ENCODE results near the gene SYT9.

SYT9 gene

GRCh38 chr11:7469351-7469865 is 217.7 kb downstream of the SYT9 start:
- DNase-seq (ENCODE audit: low read depth, low spot score), result no peak

DNA sequence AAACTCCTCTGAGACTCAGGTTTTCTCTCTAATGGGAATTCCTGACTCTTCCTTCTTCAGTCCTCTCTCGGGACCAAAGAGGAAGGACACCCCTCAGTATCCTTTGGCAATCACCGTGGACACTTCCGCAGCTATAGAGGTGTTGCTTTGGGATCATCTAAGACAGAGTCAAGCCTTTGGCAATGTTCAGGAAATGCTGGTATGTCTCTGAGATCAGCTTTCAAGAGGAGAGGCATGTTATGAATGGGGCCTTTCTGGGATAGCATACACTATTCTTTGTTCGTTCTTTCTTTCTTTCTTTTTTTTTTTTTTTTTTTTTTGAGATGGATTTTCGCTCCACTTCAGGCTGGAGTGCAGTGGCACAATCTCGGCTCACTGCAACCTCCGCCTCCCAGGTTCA is 219.4 kb downstream of the SYT9 start:
- DNase-seq (ENCODE audit: low read depth, low spot score), result no peak

- DNase-seq (ENCODE audit: low read depth, low spot score), result no peak
These were observed 222.0 kb downstream of the SYT9 start for GRCh38 chr11:7473717-7474116.

DNA sequence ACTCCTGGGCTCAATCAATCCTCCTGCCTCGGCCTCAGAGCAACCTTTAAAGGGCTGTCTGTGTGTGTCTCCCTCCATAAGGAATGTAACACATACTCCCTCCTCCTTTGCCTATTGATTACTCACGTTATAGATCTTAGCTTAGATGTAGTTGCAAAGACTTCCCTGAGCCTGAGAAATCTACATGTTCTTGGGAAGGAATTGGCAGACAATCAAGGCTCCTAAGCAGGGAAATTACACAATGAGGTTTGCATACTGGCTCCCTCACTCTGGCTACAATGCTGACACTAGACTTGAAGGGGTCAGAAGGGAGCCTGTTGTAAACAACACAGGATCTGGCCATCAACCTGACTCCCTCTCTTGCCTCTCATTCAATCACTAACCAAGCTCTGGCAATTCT is 228.4 kb downstream of the SYT9 start:
- no peak for DNase-seq (ENCODE audit: low read depth, low spot score)

GRCh38 chr11:7484131-7484530 is 232.4 kb downstream of the SYT9 start:
- no peak for DNase-seq (ENCODE audit: low read depth, low spot score)

DNA sequence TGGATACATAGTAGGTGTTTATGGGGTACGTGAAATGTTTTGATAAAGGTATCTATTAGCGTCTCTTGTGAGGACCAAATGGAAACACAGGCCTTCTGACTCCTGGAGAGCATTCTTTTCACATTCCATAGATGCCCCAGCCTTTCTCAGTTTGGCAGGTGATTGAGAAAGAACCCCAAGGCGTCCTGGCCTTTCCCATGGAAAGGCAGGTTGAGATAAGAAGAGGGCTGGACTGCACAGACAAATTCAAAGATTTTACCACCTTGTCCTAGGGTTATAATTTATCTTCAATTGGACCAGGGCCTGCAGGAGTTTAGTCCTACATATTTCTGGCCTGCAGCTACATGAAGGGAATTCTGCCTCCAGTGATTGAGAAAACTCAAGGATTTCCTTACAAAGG is 232.9 kb downstream of the SYT9 start:
- DNase-seq (ENCODE audit: low read depth, low spot score), result no peak

- DNase-seq (ENCODE audit: low read depth, low spot score), result peak; percentile 53
These were observed 233.7 kb downstream of the SYT9 start, which contains the start of gene OLFML1 for GRCh38 chr11:7485186-7486097. Gene OLFML1, plus strand, starts transcription at chr11:7485506. Its CDS starts 370 bp downstream, at chr11:7485876.

DNA sequence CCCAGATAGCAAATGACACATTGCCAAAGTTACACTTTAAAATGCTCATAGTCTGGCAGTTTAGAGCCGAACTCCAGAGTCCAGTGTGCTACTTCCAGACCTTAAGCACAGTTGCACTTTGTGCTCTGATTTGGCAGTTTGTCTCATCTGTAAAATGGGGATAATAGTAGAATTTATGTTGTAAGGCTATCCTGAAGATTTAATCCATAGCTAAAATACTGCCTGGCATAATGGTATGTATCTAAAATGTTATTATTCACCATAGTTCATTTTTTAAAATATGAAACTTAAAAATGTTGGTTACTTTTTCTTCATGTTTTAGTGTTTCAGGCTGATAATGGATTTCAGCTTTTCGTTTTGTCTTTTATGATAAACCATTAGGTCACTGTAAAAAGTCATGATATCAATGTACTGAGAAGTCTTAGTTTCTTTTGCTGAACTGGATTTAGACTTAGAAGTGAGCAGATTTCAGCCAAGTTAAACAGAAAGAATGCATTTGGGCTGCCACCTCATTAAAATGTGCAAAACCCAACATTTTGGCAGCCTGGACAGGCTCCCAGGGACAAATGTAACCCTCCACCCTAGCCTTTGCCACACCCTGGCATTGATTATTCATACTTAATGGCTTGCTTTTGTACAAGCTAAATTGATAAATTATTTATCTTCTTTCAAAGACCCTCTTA is 234.5 kb downstream of the SYT9 start:
- no peak for DNase-seq (ENCODE audit: low read depth, low spot score)

GRCh38 chr11:7486781-7487140 is 235.1 kb downstream of the SYT9 start:
- DNase-seq (ENCODE audit: low read depth, low spot score), result no peak

- DNase-seq (ENCODE audit: low read depth, low spot score), result no peak
These were observed 235.7 kb downstream of the SYT9 start for GRCh38 chr11:7487360-7487759.

- no peak for DNase-seq (ENCODE audit: low read depth, low spot score)
These were observed 237.0 kb downstream of the SYT9 start for GRCh38 chr11:7488681-7489080.

- DNase-seq (ENCODE audit: low read depth, low spot score), result no peak
These were observed 237.7 kb downstream of the SYT9 start for GRCh38 chr11:7489376-7489775.

DNA sequence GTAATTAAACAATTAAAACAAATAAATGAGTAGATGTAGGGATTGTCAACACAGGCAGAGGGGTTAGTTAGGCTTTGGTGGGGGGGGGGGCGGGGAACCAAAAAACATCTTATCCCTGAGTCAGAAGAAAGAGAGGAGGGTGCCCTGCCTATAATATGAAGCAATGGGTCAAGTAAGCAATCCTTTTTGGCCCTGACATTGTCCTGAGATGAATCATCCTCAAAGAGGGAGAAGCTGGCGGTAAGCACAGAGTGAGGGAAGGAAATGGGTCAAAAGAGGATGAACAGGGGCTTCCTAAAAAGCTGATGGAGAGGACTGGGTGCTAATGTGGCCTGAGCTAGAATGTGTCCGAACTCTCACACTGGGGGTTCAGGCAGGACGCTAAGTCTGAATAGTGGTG is 238.3 kb downstream of the SYT9 start:
- no peak for DNase-seq (ENCODE audit: low read depth, low spot score)

DNA sequence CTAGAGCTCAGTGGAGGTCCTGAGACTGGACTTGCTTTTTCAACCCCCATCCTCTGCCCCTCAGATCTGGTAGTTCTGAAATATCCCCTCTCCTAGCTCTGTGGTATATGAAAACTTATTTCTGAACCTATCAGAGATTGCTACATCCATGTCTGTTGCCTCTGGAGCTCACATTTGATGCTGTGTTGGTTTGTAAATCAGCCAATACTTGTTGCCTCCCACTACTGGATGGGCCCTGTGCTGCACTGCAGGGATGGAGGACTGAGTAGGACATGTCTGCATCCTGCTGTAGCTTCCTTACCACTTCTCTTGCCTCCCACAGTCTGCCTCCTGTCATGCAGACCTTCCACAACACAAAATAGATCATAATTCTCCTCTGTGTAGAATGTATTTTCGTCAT is 238.8 kb downstream of the SYT9 start:
- no peak for DNase-seq (ENCODE audit: low read depth, low spot score)

DNA sequence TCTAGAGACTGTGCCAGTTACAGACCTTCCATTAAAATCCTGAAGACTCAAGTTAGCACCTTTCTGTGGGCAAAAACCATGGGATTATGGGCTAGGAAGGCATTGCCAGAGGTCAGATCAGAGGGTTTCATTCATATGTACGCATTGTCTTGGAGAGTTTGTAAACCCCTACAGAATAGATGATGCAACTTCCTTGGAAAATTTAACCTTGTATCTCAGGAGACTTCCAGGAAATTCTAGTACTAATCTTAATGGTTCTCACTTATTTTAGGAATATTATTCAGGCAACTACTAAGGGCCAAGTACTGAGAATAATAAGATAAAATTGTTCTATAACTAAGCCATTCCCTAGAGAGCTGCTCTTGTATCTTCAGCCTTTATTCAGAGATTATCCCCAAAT is 240.5 kb downstream of the SYT9 start:
- DNase-seq (ENCODE audit: low read depth, low spot score), result no peak

DNA sequence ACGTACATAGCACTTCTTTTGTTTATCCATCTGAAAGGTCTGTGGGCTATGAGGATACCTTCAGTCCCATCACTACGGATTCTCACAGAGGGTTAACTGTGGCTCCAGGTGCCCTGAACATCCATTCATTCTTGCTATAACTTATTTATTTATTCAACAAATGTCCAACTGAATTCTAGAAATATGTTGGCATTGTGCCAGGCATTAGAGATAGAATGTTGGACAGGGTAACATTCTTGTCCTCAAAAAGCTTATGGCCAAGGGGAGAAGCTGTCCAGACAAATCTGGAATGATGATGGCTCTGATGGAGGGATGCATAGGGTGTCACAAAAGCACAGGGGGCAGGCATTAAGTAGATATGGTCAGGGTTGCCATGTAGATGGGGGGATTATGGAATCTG is 242.0 kb downstream of the SYT9 start:
- DNase-seq (ENCODE audit: low read depth, low spot score), result no peak

DNA sequence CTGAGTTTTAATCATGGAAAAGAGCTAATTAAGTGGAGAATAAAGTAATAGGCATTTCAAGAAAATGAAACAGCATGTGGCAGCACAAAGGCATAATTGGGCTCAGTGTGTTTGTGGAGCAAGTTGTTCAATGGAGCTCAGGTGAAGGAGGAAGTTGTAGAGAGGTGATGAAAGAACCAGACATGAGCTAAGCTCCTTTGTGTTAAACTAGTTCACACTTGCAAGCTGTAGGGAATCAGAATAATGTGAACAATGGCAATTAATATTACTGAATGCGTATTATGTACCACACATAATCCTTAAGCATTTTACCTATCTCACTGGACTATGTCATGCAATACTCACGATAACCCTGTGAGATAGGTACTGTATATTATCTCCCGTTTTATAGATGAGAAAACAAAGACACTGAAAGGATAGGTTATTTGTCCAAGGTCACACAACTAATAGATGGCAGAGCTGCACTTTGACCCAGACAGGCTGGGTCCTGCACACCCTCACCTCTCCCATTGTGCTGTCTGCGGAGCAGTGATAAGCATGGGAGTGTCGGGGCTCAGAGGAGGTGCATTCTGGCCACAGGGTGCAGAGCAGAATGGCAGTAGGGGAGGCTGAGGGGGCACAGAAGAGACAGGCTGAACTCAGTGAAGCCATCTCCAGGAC is 242.5 kb downstream of the SYT9 start:
- DNase-seq (ENCODE audit: low read depth, low spot score), result no peak

DNA sequence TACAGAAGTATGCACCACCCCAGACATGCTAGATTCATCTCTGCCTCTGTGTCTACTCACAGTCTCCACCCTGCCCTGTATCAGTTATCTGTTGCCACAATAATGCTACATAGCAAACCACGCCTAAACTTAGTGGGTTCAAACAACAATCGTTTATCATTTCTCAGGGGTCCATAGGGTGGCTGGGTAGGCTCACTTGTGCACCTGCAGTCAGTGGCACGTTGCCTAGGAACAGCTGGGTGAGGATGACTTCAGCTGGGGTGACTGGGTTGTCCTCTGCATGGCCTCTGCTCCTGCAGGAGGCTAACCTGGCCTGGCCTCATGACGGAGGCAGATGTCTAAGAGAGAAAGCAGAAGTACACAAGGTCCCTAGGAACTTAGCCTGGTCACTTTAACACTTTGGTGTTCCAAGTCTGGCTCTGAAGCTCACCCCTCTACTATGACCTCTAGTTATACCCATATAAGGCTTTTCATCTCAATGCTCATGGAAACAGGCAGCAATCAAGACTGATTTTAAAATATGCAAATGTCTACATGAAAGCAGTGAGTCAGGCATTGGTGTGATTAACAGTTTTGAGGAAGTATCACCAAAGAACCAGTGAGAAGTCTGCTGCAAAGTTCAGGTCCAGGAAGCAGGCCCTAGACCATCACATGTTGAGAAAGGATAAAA is 244.3 kb downstream of the SYT9 start:
- DNase-seq (ENCODE audit: low read depth, low spot score), result no peak

GRCh38 chr11:7498193-7498592 is 246.5 kb downstream of the SYT9 start:
- DNase-seq (ENCODE audit: low read depth, low spot score), result no peak

DNA sequence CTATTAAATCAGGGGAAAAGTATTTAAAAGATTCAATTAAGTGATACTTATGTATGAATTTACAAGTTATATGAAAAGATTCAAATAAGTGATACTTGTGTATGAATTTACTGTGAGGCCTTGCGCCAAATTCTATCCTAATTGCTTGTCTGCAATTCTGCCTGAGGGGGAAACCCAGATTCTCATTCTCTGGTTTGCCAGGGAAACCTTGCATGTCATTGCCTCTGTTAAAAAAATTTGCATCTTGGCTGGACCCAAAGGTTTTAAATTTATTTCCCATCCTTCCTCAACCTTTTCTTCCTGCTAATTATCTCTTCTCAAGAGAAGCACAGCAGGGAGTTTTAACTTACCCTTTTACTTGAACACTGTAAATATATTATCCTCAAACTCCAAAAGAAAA is 247.4 kb downstream of the SYT9 start:
- no peak for DNase-seq (ENCODE audit: low read depth, low spot score)

DNA sequence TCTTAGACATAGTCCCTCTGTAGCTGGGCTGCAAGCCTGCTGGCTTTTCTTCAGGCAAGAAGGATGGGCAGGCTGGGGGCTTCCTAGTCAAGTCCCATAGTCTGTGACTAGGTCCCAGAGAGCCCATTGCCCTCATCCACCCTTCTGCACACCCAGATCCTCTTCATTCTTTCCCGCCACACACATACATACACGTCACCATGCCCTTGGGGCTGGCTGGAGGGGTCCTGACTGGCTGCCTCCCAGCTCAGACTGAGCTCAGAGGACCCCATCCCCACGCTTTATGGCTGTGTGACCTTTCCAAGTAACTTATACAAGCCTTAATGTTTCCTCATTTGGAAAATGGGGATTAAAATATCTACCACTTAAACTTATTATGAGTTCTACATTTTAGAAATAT is 248.5 kb downstream of the SYT9 start:
- no peak for DNase-seq (ENCODE audit: low read depth, low spot score)

DNA sequence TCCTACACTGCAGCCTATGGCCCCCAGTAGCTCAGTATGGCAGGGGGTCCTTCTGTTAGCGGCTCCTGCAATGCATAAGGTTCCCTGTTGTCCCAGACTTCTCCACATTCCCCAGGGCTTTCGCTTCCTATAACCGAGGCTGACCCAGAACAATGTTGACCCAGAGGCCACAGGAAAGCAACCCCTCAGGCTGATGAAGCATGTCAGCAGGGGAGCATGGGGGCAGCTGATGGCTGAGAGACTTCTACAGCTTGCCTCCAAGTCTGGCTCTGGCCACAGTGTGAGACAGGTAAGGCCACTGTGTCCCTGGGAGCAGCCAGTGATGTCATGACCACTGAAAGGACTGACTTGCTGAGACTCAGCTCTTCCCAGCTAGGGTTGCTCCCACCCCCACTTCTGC is 249.5 kb downstream of the SYT9 start:
- no peak for DNase-seq (ENCODE audit: low read depth, low spot score)
